Measurements from ENCODE around the gene RBFOX1.

Gene RBFOX1

DNA sequence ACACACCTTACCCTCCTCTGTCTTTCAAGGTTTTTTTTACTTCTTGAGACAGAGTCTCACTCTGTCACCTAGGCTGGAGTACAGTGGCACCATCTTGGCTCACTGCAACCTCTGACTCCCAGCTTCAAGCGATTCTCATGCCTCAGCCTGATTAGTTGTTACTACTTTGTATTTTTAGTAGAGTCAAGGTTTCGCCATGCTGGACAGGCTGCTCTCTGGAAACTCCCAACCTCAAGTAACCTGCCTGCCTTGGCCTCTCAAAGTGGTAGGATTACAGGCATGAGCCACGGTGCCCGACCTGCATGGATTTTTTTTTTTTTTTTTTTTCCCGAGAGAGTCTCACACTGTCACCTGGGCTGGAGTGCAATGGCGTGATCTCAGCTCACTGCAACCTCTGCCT is 273.2 kb downstream of the RBFOX1 start:
- no peak for DNase-seq (ENCODE audit: low spot score)

DNA sequence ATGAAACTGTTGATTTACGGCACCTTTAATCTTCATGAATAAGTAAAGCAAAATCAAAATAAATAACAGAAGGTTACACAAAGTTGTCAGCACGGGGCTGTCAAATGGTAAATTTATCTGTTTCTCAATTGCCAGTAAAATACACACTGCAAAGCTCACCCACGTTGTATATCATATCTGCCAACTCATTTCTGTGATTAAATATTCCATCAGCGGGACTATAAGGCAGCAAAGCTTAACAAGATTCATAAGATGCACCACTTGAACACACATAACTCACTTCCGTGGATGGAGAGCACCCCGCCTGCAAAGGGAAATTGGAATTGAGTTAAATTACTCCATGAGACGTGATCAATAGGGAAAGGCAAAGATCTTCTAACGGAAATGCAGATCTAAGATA is 280.0 kb downstream of the RBFOX1 start:
- DNase-seq (ENCODE audit: low spot score), result no peak

DNA sequence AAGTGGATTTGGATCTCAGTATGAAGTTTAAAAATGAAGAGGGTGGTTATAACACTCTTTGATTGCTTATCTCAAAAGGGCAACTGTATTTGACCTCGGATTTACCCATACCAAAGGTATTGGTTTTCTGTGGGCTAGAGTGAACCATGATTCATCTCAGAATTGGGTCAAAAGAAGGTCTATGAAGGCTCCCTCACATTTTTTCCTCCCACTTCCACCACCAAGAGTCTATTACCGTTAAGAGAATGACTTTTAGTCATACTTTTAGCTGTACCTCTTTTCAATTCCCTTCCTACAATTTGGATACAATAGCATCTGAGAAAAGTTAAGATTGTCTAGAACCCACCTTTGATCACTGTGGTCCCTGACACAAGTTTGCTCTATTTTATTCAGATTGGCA is 280.9 kb downstream of the RBFOX1 start:
- no peak for DNase-seq (ENCODE audit: low spot score)

DNA sequence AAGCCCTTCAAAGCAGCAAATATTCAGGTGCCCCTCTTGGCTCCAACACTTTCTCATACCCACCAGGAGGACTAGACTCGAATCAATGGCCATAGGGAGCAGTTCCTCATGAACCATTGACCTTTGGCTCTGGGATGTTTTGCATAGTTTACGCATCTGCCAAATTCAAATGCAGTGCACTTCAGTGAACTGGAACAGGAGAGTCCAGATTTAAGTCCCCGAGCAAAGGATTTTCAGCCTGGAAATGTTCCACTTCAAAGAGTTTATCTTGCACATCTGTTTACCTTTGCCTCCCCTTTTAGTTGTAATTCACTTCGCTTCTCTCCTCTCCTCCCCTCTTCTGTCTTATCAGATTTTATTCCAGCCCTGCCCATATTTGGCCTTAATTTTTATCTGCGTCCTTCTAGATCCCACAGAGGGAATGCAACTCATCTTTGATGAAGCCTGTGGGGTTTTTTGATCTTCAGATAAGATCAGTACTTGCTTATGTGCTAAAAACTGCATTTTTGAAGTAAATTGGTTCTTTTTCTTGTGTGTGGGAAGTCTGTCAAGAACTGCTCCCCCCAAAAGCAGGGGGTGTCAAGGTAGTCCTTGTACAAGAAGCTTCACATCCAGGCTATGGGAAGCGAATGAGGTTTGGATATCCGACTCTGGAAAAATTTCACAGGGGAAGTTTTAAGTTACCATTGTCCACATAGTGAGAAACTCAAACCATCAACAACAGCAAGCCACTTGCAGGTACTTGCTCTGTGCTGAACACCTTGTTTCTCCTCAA is 281.6 kb downstream of the RBFOX1 start:
- DNase-seq (ENCODE audit: low spot score), result no peak

DNA sequence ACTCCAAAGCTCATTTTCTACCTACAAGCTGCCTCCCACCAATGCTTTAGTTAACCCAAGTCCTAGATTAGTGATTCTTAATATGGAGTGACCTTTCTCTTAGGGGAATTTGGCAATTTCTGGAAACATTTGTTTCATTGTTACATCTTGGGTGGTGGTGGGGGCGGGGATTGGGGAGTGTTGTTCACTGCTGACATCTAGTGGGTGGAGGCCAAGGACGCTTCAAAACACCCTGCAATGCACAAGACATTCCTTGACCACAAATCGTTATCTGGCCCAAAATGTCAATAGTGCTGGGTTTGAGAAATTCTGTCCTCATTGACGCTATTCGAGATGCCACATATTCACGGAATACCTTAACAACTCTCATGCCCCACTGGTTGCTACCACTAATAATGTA is 282.9 kb downstream of the RBFOX1 start:
- no peak for DNase-seq (ENCODE audit: low spot score)

DNA sequence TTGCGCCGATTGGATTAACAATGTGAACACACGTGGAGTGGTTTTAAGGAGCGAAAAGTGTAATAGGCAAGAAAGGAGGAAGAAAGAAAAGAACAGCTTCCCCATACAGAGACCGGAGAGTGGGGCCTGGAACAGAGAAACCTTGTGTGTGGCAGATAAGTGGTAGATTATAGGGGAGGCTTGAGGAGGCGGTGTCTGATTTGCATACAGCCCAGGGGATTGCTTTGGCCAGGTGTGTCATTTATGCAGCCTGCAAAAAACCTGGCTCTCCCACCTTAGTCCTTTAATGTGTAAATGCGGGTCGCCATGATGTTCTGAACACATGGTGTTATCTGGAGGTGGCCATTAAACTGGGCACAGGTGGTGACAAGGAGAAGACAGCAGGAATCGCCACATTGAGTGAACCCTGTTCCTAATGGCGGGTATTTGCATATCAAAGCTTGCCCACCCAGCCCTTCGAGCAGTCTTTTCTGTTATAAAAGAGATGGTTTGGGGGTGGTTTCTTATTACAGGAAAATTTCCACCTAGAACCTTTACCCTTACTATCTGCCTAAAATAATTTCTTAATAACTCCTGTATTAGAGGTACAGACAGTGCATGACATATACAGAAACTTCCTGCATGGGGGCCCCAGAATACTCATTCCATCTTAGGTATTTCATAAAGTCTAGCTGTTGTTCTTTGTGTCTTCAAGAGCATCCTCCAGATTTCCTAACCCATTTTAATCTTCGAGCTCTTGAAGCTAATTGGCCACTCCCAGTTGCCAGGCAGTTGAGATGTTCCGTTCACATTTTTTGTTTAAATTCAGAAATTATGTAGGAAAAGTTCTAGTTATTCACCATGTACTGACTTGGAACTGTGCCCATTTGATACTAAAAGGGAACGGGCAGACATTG is 292.5 kb downstream of the RBFOX1 start:
- DNase-seq (ENCODE audit: low spot score), result no peak

DNA sequence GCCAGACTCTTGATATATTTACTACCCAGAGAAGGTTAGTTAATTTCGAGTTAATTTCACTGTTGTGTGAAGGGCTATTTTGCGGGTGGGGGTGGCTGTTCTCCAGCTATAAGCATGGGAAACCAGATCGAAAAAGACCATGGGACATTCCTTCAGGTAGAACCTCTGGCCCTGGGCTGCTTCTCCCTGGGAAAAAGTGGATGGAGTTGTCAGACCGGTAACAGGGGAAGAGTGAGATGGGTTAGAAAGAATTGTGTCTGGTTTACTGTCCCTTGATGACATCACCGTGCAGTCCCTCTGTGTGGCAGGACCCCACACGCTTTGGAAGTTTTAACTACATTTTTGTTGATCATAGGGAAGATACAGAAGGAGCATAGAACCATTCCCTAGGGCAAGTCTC is 296.3 kb downstream of the RBFOX1 start:
- no peak for DNase-seq (ENCODE audit: low spot score)

DNA sequence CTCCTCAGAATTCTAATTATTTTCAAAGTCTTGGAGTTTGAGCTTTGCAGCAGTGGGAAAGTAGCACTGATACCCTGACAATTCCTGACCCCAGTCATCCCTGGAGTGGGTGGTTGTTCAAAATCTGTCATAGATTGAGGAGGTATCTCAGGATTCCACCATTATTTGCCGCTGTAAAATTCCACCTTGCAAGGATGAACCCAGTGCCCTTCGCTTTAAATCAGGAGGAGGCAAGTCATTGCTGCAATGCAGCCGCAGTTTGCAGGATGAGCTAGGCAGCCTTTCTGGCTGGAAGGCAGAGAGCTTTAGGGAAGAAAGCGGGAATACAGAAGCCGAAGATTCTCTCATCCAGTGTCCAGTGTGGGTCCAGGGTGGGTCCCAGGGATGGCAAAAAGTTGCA is 296.9 kb downstream of the RBFOX1 start:
- DNase-seq (ENCODE audit: low spot score), result no peak

DNA sequence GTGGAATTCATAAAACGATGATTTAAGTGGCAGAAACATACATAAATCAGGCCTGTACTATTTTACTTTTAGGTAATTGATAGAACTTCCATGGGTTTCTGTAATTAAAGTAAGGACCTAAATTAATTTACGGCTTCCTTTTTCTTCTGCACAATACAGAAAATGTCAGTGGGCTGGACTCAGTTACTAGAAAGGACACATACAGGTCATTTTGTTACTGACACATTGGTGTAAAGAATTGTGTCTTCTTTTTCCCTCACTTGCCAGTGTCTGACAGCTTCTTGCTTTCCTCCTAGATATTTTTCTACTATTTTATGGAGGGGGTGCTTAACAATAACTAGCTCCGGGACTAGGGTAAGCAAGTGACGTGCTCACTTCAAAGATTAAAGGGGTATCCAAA is 304.8 kb downstream of the RBFOX1 start:
- DNase-seq (ENCODE audit: low spot score), result no peak

DNA sequence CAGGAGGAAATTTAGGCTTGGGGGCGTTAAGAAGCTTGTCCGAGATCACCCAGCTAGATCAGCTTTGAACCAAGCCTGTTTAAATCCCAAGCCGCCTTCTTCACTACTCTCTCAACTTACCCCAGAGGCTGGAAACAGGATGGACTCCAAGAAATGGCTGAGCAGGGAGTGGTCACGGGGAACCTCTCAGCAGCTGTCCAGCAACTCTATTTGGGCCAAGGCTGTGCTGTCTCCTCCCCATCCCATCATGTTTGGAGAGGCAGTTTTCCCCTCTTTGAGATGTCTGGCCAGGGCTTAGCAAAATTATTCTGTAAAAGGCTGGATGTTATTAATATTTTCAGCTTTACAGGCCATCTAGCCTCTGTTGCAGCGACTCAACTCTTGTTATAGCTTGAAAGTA is 305.7 kb downstream of the RBFOX1 start:
- DNase-seq (ENCODE audit: low spot score), result no peak

DNA sequence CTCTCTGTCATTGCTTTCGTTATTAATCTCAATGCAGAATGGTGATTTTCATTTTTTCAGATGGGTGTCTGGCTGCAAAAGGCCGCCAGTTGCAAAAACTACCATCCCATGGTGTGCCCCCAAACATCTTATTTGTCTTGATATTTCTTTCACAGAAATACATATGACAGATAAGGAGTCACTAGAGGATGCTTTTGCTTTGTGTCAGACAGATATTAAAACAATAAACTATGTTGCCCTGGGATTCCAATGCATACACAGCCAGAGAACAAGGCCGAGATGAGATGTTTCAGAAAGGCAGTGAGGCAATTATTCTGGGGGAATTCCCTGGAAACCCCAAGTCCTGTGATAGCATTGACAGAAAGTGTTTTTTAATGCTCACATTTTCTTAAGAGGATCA is 307.7 kb downstream of the RBFOX1 start:
- no peak for DNase-seq (ENCODE audit: low spot score)

DNA sequence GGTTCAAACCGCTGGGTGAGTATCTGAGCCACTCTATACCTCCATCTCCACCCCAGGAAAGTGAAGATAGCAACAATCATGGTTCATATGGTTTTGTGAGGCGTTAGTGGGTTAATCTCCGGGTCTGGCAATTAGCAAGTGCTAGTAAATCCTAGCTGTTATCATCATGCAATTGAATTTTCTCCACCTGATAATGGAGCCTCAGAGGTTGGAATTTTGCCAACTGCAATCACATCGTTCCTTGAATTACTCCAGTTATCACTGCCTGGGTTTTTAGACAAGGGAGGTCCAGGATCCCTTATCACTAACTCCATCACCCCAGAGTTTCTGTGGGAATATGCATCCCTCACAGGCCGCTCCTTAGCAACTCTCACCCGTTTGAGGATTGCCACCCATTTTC is 311.5 kb downstream of the RBFOX1 start:
- no peak for DNase-seq (ENCODE audit: low spot score)

DNA sequence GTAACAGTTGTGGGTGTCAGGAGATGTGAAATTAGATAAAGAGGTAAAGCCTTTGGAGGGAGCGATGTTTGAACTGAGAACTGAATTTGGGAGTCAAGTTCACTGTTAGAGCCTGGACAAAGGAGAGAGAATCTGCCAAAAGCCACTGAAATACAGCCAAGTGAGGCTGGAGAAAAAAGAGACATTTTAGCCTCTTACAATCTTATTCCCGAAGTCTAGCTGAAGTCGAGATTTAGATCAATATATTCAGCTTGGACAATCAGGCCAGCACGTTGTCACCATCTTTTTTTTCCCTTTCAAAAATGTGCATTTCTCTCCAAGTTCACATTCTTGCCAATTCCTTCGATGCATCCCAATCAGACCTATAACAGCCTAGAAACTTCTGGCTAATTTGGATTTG is 312.2 kb downstream of the RBFOX1 start:
- no peak for DNase-seq (ENCODE audit: low spot score)

DNA sequence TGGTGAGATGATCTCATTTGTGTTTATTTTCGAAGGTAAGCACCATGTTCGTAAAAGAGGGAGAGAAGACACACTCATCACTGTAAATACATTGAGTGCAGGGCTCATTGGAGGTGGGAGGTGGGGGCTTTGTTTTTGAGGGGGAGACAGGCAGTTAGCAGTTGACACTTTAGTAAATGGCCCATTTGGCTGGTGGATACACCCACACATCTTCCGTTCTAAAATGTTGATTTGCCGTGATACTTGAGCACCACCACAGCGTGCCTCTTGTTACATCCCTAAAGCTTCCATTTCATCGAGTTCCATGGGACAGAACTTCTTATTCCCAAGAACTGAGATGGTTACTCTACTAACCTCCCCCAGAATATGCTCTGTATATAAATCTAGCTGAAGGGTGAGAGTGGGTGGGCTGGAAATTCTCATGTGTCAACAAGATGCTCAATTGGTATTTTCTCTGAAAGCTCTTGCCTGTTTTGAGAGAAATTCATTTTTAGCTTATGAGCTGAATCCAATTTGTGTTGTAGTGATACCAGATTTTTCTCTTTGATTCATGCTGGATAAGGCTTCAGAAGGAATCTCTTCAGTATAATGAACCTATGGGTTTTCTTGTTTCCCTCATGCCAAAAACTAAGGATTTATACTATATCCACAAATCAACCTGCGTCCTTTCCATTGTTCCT is 314.3 kb downstream of the RBFOX1 start:
- DNase-seq (ENCODE audit: low spot score), result no peak

DNA sequence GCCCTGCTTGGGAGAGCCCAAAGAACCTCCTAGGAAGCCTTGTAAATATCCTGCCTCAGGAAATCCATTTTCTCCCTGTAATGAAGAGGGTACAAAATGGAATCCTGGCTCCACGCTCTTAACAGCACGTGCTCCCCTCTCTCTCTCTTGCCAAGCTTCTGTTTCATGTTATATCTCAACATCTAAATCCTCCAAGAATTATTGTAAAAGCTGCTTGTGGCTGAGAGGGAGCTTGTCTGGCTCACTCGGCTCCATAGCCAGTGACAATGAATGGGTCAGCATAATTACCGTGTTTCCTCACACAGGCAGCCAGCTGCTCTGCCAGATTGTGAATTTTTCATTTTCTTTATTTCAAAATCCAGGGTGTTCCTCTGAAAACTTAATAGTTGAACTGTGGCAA is 317.8 kb downstream of the RBFOX1 start:
- no peak for DNase-seq (ENCODE audit: low spot score)

DNA sequence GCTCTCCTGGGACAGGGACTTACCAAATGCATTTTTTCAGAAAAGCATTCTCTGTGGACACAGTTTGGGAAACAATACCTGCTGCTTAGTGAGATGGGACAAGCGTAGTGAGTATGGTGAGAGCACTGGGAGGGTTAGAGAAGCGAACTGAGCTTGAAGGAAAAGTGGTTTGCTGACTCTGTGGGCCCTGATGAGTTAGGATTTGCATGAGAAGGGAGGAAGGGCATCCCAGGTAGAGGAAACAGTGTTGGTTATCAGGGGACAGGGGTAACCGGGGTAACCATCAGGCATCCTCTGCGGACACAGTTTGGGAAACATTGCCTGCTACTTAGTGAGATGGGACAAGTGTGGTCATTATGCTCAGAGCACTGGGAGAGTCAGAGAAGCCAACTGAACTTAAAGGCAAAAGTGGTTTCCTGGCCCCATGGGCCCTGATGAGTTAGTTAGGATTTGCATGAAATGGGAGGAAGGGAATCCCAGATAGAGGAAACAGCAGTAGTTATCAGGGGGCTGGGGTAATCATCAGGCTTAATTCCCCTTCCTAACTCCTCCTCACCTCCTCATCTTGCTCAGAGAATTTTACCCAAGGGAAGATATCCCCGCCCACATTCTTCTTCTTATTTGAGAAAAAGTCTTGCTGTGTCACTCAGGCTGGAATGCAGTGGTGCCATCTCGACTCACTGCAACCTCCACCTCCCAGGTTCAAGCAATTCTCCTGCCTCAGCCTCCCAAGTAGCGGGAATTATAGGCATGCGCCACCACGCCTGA is 319.3 kb downstream of the RBFOX1 start:
- no peak for DNase-seq (ENCODE audit: low spot score)

DNA sequence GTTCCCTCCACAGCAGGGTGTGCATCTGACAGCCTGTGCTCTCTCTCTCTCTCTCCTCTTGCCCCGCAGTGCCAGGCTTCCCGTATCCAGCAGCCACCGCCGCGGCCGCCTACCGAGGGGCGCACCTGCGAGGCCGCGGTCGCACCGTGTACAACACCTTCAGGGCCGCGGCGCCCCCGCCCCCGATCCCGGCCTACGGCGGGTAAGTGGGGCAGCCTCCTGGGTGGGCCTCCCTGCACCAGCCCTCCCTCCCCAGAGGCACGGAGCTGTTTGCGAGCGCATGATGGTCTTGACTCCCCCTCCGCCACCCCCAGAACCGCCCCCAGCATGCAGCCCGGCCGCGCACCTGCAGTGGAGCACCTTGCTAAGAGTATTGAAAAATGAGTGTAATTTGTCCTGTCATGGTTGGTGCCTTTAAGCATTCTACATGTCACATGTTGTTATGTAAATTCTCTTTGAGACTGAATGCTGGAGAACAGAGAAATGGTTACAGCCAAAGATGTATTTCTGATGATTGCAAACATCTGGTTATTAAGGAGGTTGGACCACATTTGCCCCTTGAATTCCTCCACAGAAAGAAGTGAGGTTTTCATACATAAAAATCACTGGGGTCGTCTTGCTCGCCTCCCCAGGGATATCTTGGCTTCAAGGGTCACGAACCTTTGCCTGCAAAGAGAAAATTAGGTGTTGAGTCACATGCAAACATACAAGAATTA is 321.3 kb downstream of the RBFOX1 start:
- DNase-seq (ENCODE audit: low spot score), result no peak

DNA sequence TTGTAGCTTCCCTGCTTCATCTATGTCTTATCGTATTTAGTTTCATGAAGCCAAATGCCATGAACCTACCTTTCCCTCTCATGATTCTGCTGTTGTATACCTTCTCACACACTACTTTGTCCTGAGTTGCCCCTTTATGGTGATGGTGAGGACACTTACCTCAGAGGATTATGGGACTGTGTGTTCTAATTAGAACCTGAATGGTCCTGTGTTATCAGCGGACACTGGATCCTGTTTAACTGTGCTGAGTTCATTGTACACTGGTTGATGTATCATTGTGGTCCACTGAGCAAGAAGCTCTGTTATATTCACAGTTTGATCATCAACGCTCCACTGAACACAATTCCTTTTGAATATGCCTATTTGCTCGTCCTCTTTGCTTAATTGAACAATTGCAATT is 343.0 kb downstream of the RBFOX1 start:
- DNase-seq (ENCODE audit: low spot score), result no peak

DNA sequence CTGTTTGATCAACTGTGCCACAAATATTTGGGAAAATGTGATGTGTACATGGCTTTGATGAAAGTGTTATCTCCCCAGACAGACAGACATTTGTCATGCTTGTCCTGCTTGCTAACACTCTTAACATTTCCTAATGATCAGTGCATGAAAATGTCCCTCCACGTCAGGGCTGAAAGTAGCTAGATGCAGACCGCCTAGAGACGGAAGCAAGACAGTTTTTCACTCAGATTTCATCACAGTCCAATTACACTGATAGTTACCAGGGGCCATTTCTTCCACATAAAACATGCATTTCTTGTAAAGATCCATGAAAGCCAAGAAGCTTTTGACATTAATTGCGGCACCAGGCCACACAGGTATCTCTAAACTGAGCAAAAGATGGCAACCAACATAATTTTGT is 347.7 kb downstream of the RBFOX1 start:
- DNase-seq (ENCODE audit: low spot score), result no peak

DNA sequence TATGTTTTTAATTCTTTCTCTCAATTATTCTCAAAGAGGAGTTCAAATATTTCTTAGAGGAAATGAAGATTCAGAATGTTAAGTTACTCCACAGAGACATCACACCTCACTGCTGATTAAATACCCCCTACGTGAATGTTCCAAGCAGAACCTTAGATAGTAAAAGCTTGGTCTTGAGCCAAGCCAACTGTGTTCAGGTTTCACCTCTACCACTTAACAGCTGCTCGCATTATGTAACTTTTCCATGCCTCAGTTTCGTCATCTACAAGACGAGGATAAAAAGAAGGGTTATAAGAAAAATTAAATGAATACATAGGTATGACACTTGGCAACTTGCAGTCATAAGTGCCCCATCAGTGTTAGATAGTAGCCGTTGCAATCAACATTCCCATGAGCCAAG is 356.2 kb downstream of the RBFOX1 start:
- no peak for DNase-seq (ENCODE audit: low spot score)

DNA sequence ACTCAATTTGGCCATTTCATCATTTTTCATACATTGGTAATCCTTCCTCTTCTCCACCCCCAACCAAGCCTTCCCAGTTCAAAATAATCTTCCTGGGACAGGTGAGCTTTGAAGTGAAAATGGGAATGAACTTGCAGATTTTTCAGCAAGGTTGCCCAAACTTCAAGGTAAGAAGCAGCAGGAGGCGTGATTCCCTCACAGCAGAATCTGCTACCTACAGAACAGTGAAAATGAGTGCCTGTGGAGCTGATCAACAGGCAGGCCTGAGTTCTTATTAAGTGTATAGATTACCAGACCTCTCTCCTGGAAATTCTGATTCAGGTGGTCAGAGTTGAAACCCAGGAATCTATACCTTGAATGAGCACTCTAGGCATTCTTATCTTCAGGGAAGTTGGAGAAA is 356.6 kb downstream of the RBFOX1 start:
- DNase-seq (ENCODE audit: low spot score), result no peak

DNA sequence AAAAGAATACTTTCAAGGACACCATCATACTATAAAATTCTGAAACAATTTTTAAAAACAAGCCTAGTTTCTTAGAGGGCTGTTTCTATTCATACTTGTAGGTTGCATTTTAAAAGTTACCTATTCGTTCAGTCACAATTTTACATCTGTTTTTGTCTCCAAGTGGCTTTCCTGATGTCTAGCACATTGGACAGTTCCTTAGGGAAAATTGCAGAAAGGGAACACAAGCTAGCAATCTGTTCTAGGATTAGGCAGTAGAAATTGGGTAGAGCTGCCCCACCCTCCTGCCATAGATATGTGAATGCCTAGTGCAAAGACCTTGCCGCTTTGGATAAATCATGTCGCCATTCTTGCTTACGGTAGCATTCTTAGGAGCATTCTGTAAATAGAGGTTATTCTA is 358.9 kb downstream of the RBFOX1 start:
- DNase-seq (ENCODE audit: low spot score), result no peak

All from HuH-7 (cell line).